GM19239 (cell line): ENCODE data around the gene HADHB.
"Not testable (repeated sequence)": the region's sequence is repeated elsewhere in the genome, so short reads cannot be mapped to it uniquely, and the experiment has no call there.

ENCODE experiments used
- DNase-seq: peaks from one replicate; pipeline ENCODE4 v3.0.0; 2011; ENCODE audit warnings: low spot score; ENCODE audit not compliant: insufficient read length
- FAIRE-seq: peaks from 2 replicates; lab custom pipeline; 2011; peaks lifted over from hg19 to GRCh38; lab: Jason Lieb, UNC

HADHB gene

GRCh38 chr2:26243470-26244308 lies 1.1 kb upstream of the HADHB start:
- DNase-seq (no peak), FAIRE-seq (no peak)

- no peak for DNase-seq
- FAIRE-seq, result peak; percentile 42
Observed at GRCh38 chr2:26245231-26245732, 543 bp downstream of the HADHB start.

- DNase-seq (peak; percentile 21), FAIRE-seq (peak; percentile 47)
Observed at GRCh38 chr2:26245810-26246209, 1.1 kb downstream of the HADHB start.

- FAIRE-seq (peak; percentile 59), DNase-seq (no peak)
Observed at GRCh38 chr2:26246818-26247217, 2.1 kb downstream of the HADHB start.

GRCh38 chr2:26249625-26250024 lies 4.9 kb downstream of the HADHB start:
- DNase-seq (no peak), FAIRE-seq (no peak)

GRCh38 chr2:26251893-26252292 lies 7.2 kb downstream of the HADHB start:
- FAIRE-seq (no peak), DNase-seq (no peak)

- DNase-seq (no peak), FAIRE-seq (no peak)
Observed at GRCh38 chr2:26255759-26256384, 11.1 kb downstream of the HADHB start.

GRCh38 chr2:26258836-26259235 lies 14.1 kb downstream of the HADHB start:
- not testable (repeated sequence) for DNase-seq, FAIRE-seq

GRCh38 chr2:26268213-26268612 lies 23.5 kb downstream of the HADHB start:
- FAIRE-seq (no peak), DNase-seq (no peak)

GRCh38 chr2:26268670-26269385 lies 24.1 kb downstream of the HADHB start:
- FAIRE-seq, DNase-seq: not testable (repeated sequence)

GRCh38 chr2:26269571-26270158 lies 24.9 kb downstream of the HADHB start:
- FAIRE-seq (no peak), DNase-seq (no peak)

- DNase-seq (no peak), FAIRE-seq (no peak)
Observed at GRCh38 chr2:26270373-26270772, 25.6 kb downstream of the HADHB start.

- FAIRE-seq (no peak), DNase-seq (no peak)
Observed at GRCh38 chr2:26273501-26273900, 28.8 kb downstream of the HADHB start.

- FAIRE-seq (no peak), DNase-seq (no peak)
Observed at GRCh38 chr2:26274058-26274613, 29.4 kb downstream of the HADHB start.

GRCh38 chr2:26276484-26277227 lies 31.9 kb downstream of the HADHB start:
- DNase-seq, result no peak
- no peak for FAIRE-seq

GRCh38 chr2:26279886-26280285 lies 35.1 kb downstream of the HADHB start:
- FAIRE-seq (no peak), DNase-seq (no peak)

- FAIRE-seq (no peak), DNase-seq (no peak)
Observed at GRCh38 chr2:26281226-26281625, 36.5 kb downstream of the HADHB start.

- DNase-seq (no peak), FAIRE-seq (no peak)
Observed at GRCh38 chr2:26283606-26284005, 38.9 kb downstream of the HADHB start.

GRCh38 chr2:26284132-26284531 lies 39.4 kb downstream of the HADHB start:
- DNase-seq, result no peak
- no peak for FAIRE-seq
